PFSK-1 (cell line): Measurements from ENCODE around the gene TBC1D7.

Source experiments
- FOXP2 ChIP-seq: optimal IDR thresholded peaks from 2 replicates; pipeline ENCODE3; 2011; ENCODE audit warnings: borderline replicate concordance, control low read depth, inconsistent platforms; ENCODE audit not compliant: insufficient read depth; ENCODE audit errors: extremely low read length, extremely low read depth
- POLR2AphosphoS5 ChIP-seq: IDR thresholded peaks from 2 replicates; pipeline ENCODE4 v1.6.1; 2012; ENCODE audit warnings: low read depth, mild to moderate bottlenecking, control low read depth, low read length, moderate library complexity
- REST ChIP-seq, 2 experiments: IDR thresholded peaks; 2 replicates each; pipeline versions ENCODE4 v1.6.1 to v1.8.0; 2011 to 2012; ENCODE audit warnings: low read depth in 2 of 2, low read length in 2 of 2, control low read depth in 1 of 2, inconsistent platforms in 1 of 2, mild to moderate bottlenecking in 1 of 2, moderate library complexity in 1 of 2; ENCODE audit not compliant: insufficient read depth in 1 of 2
- SIN3A ChIP-seq: IDR thresholded peaks from 2 replicates; pipeline ENCODE4 v1.6.1; 2012; ENCODE audit warnings: mild to moderate bottlenecking, low read length, moderate library complexity, borderline replicate concordance; ENCODE audit not compliant: insufficient read depth
- TAF1 ChIP-seq: IDR thresholded peaks from 2 replicates; pipeline ENCODE4 v1.6.1; 2012; ENCODE audit warnings: low read length, control low read depth, borderline replicate concordance; ENCODE audit not compliant: insufficient read depth

The TBC1D7 gene

GRCh38 chr6:13280254-13280653 lies 48.1 kb downstream of the TBC1D7 start:
- TF ChIP-seq SIN3A (no peak), REST (IDR thresholded peaks at IDR 0.05; ENCODE audit: insufficient read depth in 1 of 2, low read depth in 2 of 2, low read length in 2 of 2) (no peak), POLR2AphosphoS5 (no peak), TAF1 (no peak)

GRCh38 chr6:13278991-13279390 lies 49.3 kb downstream of the TBC1D7 start:
- no peak for TF ChIP-seq FOXP2
- no peak for TF ChIP-seq TAF1
- no peak for TF ChIP-seq REST (IDR thresholded peaks at IDR 0.05; ENCODE audit: insufficient read depth in 1 of 2, low read depth in 2 of 2, low read length in 2 of 2)
- TF ChIP-seq POLR2AphosphoS5: no peak
- no peak for TF ChIP-seq SIN3A

- TF ChIP-seq SIN3A (no peak), FOXP2 (no peak), POLR2AphosphoS5 (no peak)
Observed at GRCh38 chr6:13278164-13278563, 50.2 kb downstream of the TBC1D7 start.

- no peak for TF ChIP-seq TAF1
- TF ChIP-seq REST (IDR thresholded peaks at IDR 0.05; ENCODE audit: insufficient read depth in 1 of 2, low read depth in 2 of 2, low read length in 2 of 2): no peak
- TF ChIP-seq POLR2AphosphoS5: no peak
- TF ChIP-seq SIN3A: no peak
- TF ChIP-seq FOXP2: no peak
Observed at GRCh38 chr6:13277231-13277630, 51.1 kb downstream of the TBC1D7 start.

GRCh38 chr6:13275435-13275989 lies 52.8 kb downstream of the TBC1D7 start:
- TF ChIP-seq TAF1: no peak
- TF ChIP-seq SIN3A: no peak
- no peak for TF ChIP-seq REST (IDR thresholded peaks at IDR 0.05; ENCODE audit: insufficient read depth in 1 of 2, low read depth in 2 of 2, low read length in 2 of 2)
- no peak for TF ChIP-seq FOXP2
- no peak for TF ChIP-seq POLR2AphosphoS5

GRCh38 chr6:13274707-13275434 lies 53.5 kb downstream of the TBC1D7 start:
- TF ChIP-seq FOXP2: no peak
- TF ChIP-seq TAF1: no peak
- no peak for TF ChIP-seq SIN3A
- TF ChIP-seq POLR2AphosphoS5: no peak
- TF ChIP-seq REST (IDR thresholded peaks at IDR 0.05; ENCODE audit: insufficient read depth in 1 of 2, low read depth in 2 of 2, low read length in 2 of 2): no peak
